NCI-H187 treated with DMSO at 0.1 percent for 48 hours (cell line): ENCODE data around the gene PALMD.

ENCODE experiments used
- DNase-seq: peaks from one replicate; lab custom pipeline; 2025; lab: John Stamatoyannopoulos, UW

Gene PALMD

DNA sequence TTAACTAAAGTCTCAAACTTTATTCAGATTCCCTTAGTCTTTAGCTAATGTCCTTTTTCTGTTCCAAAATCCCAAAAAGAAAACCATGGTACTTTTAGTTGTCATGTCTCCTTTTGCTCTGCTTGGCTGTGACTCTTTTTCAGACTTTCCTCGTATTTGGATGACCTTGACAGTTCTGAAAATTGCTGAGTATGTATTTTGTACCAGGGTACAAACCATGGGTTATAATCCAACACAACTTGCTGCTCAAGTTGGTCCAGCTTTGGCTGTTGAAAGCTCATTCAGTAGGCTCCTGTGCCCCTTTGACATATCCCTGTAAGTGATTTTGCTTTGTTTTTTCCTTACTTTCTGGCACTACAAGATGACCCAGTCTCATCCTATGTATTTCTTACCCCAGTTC lies 51.7 kb downstream of the PALMD start:
- DNase-seq: no peak

DNA sequence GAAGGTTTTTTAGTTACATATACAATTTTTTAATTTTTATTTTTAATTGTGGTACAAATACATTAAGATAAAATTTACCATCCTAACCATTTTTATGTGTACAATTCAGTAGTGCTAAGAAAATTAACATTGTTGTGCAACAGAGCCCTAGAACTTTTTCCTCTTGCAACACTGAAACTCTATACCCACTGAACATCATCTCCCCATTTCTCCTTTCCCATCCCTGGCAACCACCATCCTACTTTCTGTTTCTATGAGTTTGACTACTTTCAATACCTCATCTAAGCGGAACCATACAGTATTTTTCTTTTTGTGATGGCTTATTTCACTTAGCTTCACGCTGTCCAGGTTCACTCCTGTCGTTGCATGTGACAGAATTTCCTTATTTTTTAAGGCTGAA lies 54.1 kb downstream of the PALMD start:
- no peak for DNase-seq

- DNase-seq: no peak
Observed at GRCh38 chr1:99702221-99702620, 56.3 kb downstream of the PALMD start.

GRCh38 chr1:99704356-99704816 lies 58.5 kb downstream of the PALMD start:
- DNase-seq: no peak

DNA sequence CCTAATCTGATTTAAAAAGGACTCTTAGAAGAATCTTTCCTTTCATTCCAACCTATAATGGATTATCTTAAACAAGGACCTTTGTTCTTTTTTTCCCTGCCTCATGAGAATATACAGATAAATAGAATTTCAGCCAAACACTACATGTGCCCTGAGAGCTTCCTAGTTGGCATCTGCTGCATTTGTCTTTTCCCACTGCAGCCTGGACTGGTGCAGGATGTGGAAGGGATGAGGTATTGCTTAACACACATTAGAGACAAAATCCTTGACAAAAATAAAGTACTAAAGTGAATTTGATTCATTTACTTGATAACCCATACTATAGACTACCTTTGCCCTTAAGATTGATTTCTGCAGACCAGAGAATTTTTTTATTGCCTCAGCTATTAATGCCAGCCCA lies 59.5 kb downstream of the PALMD start:
- no peak for DNase-seq

DNA sequence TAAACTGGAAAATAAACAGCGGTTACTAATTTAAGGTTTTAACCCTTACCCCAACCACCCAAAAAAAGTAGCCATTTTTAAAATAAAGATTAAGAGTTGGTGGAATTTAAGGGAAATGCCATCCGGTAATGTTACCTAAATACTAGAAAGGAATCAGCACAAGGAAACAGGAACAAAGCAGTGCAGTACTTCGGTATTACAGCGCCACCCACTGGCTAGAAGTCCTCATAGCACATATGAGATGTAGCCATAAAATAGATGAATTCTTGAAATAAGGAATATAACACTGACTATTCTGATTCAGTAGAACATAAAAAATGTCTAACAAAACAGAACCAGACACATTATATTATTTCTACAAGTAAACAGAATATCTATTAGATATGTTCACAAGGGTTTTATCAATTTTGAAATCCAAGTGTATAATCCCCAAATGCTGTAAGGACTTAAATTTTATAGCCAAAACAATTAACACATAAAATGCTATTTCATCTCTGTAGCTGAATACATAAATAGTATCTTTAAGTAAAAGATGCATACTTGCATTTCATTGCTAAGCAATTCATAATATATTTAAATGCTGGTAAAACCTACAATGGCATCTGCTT lies 61.7 kb downstream of the PALMD start:
- DNase-seq: peak; percentile 8

DNA sequence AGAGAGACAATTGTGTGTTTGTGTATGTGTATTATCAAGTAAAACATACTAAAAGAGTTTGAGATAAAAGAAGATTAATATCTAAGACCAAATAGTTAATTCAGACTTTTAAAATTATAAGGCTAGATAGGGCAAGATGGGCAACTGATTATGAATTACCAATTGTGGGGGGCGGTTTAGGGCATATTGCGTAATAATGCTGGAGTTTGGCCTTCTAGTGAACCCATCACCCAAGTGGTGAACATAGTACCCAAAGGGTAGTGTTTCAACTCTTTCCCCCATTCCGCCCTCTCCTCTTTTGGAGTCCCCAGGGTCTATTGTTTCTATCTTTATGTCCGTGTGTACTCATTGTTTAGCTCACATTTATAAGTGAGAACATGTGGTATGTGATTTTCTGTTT lies 65.1 kb downstream of the PALMD start:
- DNase-seq: no peak

DNA sequence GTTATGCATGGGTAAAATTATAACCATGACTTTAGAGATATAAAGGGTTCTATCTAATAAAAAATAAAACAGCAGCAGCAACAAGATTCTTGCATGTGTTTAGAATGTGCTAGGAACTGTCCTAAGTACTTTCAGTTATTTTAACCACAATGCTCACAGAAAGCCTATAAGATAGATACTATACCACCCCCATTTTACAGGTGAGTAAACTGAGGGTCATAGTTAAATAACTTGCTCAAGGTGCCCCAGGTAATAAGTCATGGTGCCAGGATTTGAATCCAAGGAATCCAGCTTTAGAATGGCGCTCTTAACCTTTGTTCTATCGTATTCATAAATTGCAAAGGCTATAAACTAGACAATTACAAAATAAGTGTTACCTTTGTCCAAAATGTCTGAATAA lies 67.1 kb downstream of the PALMD start:
- no peak for DNase-seq

DNA sequence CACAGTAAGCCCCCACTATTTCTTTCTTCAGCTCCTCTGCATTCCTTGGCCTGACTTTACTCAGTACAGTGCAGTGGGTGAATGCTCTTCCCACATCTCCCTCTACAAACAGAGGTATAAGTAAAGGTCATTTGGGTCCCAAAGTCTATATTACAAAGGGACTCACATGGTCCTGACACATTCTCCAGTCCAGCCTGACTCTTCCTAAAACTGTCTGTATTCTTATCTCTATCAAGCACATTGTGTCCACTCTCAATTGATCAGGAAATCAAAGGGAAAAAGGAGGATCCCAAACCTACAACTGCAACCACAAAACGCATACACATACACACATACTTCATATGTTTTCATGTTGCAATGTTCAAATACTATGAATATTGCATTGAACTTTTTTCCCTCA lies 71.1 kb downstream of the PALMD start:
- DNase-seq: no peak

DNA sequence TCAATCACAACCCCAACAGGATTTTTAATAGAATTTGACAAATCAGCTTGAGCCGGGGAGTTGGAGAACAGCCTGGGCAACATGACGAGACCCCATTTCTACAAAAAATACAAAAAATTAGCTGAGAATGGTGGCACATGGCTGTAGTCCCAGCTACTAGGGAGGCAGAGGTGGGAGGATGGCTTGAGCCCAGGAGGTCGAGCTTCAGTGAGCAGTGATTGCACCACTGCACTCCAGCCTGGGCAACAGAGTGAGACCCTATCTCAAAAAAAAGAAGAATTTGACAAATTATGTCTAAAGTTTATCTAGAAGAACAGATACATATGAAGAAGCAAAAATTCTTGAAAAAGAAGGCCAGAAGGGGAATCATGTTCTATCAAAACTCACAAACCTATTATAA lies 77.3 kb downstream of the PALMD start:
- DNase-seq: no peak

- DNase-seq: no peak
Observed at GRCh38 chr1:99725996-99726395, 80.1 kb downstream of the PALMD start.

- DNase-seq: no peak
Observed at GRCh38 chr1:99726407-99726806, 80.5 kb downstream of the PALMD start.

DNA sequence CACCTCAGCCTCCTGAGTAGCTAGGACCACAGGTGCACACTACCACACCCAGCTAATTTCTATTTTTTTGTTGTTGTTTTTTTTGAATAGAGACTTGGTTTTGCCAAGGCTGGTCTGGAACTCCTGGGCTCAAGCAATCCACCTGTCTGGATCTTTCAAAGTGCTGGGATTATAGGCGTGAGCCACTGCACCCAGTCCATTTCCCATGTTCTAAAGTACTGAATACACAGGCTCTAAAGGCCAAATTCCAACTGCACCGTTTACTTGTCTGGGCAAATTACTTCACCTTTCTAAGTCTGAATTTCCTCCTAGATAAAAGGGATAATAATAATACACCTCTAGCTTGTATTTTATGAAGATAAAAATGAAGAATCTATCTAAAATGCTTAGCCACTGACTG lies 80.9 kb downstream of the PALMD start:
- DNase-seq: no peak

DNA sequence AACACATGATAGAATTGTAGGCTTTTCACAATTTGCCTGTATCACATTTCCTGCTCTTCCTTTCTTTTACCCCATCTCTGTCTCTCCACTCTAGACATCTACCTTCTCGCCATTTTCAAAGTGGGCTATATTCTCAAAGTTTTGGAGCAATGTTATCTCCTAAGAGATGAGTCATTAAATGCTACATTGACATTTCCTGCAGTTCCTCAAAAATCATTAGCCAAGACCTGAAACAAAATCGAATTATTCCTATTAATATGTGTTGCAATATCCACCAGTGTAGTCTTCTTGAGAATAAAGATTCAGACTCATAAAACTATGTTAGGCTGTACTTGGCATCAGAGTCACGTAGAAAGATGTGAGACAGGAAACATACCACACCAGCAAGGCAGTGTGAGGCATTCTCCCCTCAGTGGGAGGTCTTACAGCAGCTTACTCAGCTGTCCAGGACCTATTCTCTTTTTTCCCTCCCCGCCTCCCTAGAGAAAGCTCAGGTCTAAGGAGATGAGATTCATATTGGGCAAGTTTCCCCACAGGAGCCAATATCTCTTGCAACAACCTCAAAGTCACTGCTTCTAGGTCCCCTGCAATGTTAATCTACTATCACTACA lies 81.8 kb downstream of the PALMD start:
- DNase-seq: no peak

- no peak for DNase-seq
Observed at GRCh38 chr1:99728494-99729235, 82.8 kb downstream of the PALMD start.

DNA sequence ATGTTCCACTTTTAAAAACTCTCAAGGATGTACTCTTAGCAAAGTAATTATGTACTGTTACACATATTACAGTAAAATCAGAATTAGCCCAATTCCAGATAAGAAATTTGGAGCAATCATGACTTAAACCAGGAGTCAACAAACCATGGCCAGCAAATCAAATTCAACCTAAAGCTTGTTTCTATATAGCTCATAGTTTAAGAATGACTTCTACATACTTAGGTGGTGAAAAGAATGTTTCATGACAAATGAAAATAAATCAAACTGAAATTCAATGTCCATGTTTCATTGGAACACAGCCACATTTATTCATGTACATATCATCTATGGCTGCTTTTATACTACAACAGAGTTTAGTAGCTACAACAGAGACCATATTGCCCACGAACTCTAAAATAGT lies 85.5 kb downstream of the PALMD start:
- DNase-seq: no peak

DNA sequence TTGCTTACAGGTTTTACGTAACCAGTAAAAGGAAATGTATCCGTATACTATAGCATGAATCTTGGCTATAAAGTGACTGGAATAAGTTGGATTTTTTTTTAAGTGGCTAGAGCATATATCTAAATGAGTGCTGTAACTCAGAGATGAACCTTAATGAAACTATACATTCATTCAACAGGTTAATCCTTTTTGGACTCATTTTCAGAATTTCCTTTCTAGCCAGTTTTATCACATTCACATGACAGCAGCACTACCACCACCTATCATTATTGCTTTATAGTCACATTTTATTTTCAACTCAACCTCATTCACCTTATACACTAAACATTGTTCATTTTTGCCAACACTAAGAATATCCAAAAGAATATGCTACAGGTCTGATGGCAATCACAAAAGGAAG lies 89.9 kb downstream of the PALMD start:
- DNase-seq: no peak

- no peak for DNase-seq
Observed at GRCh38 chr1:99737016-99737415, 91.1 kb downstream of the PALMD start.

- no peak for DNase-seq
Observed at GRCh38 chr1:99738858-99739465, 93.0 kb downstream of the PALMD start.

DNA sequence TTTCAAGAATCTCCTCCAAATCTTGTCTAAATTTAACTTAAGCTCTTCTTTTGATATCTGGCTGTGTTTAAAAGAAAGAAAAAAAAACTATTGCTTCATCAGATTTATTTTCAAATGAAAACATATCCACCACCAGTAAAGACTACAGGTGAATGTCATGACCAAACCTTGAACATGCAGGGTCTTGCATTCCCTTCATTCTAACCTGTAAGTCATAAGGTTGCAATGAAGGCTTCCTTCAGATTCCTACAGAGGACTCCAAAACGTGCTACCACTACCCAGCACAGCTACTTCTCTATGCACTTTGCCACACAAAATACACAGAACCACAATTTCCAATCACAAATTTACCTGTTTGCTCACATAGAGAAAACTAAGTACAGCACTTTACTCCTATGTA lies 94.2 kb downstream of the PALMD start:
- no peak for DNase-seq
